A549 (cell line): Measurements from ENCODE around the gene CHAD. TPM values are rescaled to one million over a fixed set of nuclear protein-coding genes. Genes with fewer than 3 reads are reported as not detected.

Experiments
- ATAC-seq, 2 experiments: fragments of 200-7000 bp in 1 of 2; fragments of >200 bp in 1 of 2; cut with Nextera tagmentation in 1 of 2; cut with Tn5 transposase in 1 of 2; 3 replicates each; pipeline versions ENCODE4 v1.8.0 to v1.9.1; 2018 to 2020; ENCODE audit warnings: mild to moderate bottlenecking in 1 of 2, moderate library complexity in 1 of 2
- CTCF ChIA-PET: fragments of 300-600 bp; sonication (Branson Sonifier 250); formaldehyde crosslinking; extraction: SDS; loops from one replicate; lab custom pipeline; 2021; ENCODE audit warnings: antibody characterized with exemption, inconsistent platforms; lab: Yijun Ruan, JAX
- POLR2A ChIA-PET: fragments of 350-600 bp; formaldehyde crosslinking; extraction: SDS; loops from one replicate; lab custom pipeline; 2021; ENCODE audit warnings: antibody characterized with exemption, inconsistent platforms; lab: Yijun Ruan, JAX
- DNase-seq, 2 experiments: peaks; one replicate each; pipeline versions ENCODE4 v3.0.0 to v3.0.0-alpha.2; 2011 to 2016; ENCODE audit warnings: low read depth in 1 of 2, low spot score in 1 of 2
- FAIRE-seq: peaks from 2 replicates; lab custom pipeline; 2011; peaks lifted over from hg19 to GRCh38; lab: Jason Lieb, UNC
- H3K27ac ChIP-seq, 2 experiments: fragments of >200 bp; sonication (Bioruptor Twin); formaldehyde crosslinking; 3 replicates each; pipeline ENCODE4 v1.5.1; 2016 to 2017
- H3K4me1 ChIP-seq: fragments of >200 bp; sonication (Bioruptor Twin); formaldehyde crosslinking; 3 replicates; pipeline ENCODE4 v1.6.1; 2016
- H3K4me2 ChIP-seq: fragments of >200 bp; sonication (Bioruptor Twin); formaldehyde crosslinking; 3 replicates; pipeline ENCODE4 v1.6.1; 2016
- H3K4me3 ChIP-seq: fragments of >200 bp; sonication (Bioruptor Twin); formaldehyde crosslinking; 3 replicates; pipeline ENCODE4 v1.5.1; 2016
- H3K9me3 ChIP-seq: fragments of >200 bp; sonication (Bioruptor Twin); formaldehyde crosslinking; 3 replicates; pipeline ENCODE4 v1.6.1; 2016
- ATOH8 ChIP-seq: fragments of 250-450 bp; sonication (Bioruptor Pico); IDR thresholded peaks from 2 replicates; pipeline ENCODE4 v1.5.0; 2020; ENCODE audit warnings: low read depth, mild to moderate bottlenecking, moderate library complexity
- BHLHE40 ChIP-seq: IDR thresholded peaks from 2 replicates; pipeline ENCODE4 v1.6.1; 2012; ENCODE audit warnings: low read depth, low read length, inconsistent platforms
- CBX8 ChIP-seq: fragments of 200-600 bp; sonication (generic); IDR thresholded peaks from 2 replicates; pipeline ENCODE4 v1.6.1; 2016
- CTCF ChIP-seq: fragments of >200 bp; sonication (Bioruptor Twin); formaldehyde crosslinking; IDR thresholded peaks from 3 replicates; pipeline ENCODE4 v1.5.1; 2016
- E2F6 ChIP-seq: IDR thresholded peaks from 2 replicates; pipeline ENCODE4 v1.6.1; 2012; ENCODE audit warnings: low read depth, borderline replicate concordance
- ELK1 ChIP-seq: fragments of 150-350 bp; IDR thresholded peaks from 2 replicates; pipeline ENCODE4 v1.6.1; 2014; ENCODE audit warnings: low read depth, mild to moderate bottlenecking, low read length
- EP300 ChIP-seq, 2 experiments: fragments of >200 bp; sonication (Bioruptor Twin); formaldehyde crosslinking; IDR thresholded peaks; 2 replicates in 1 of 2; 3 replicates in 1 of 2; pipeline ENCODE4 v1.6.1; 2016 to 2017
- ESRRA ChIP-seq: fragments of 150-350 bp; IDR thresholded peaks from 2 replicates; pipeline ENCODE4 v1.6.1; 2014; ENCODE audit warnings: mild to moderate bottlenecking, low read length, borderline replicate concordance
- HEYL ChIP-seq: fragments of 250-450 bp; sonication (Bioruptor Pico); IDR thresholded peaks from 2 replicates; pipeline ENCODE4 v1.8.0; 2021; ENCODE audit warnings: mild to moderate bottlenecking, moderate library complexity
- HOXA7 ChIP-seq: fragments of 250-450 bp; sonication (Bioruptor Pico); IDR thresholded peaks from 2 replicates; pipeline ENCODE4 v1.5.0; 2020; ENCODE audit warnings: mild to moderate bottlenecking, moderate library complexity
- JUN ChIP-seq, 2 experiments: fragments of >200 bp; sonication (Bioruptor Twin); formaldehyde crosslinking; IDR thresholded peaks; 2 replicates in 1 of 2; 3 replicates in 1 of 2; pipeline ENCODE4 v1.6.1; 2016 to 2017
- KDM5A ChIP-seq: fragments of 200-600 bp; sonication (generic); IDR thresholded peaks from 2 replicates; pipeline ENCODE4 v1.6.1; 2016; ENCODE audit warnings: antibody characterized with exemption, mild to moderate bottlenecking
- MAFK ChIP-seq: fragments of 450-650 bp; IDR thresholded peaks from 2 replicates; pipeline ENCODE4 v1.6.1; 2014; ENCODE audit not compliant: partially characterized antibody
- NPAS2 ChIP-seq: fragments of 250-450 bp; sonication (Bioruptor Pico); IDR thresholded peaks from 2 replicates; pipeline ENCODE4 v1.8.0; 2022; ENCODE audit warnings: mild to moderate bottlenecking, moderate library complexity, borderline replicate concordance
- NR3C1 ChIP-seq: fragments of >200 bp; sonication (Bioruptor Twin); formaldehyde crosslinking; IDR thresholded peaks from 3 replicates; pipeline ENCODE4 v1.6.1; 2017
- POLR2A ChIP-seq: IDR thresholded peaks from 2 replicates; pipeline ENCODE4 v1.6.1; 2012; ENCODE audit warnings: mild to moderate bottlenecking, low read length
- POLR2AphosphoS2 ChIP-seq: conservative IDR thresholded peaks from 2 replicates; pipeline ENCODE4 v1.6.1; 2012; ENCODE audit warnings: low read length, improper control_type of control experiment, inconsistent platforms
- RAD21 ChIP-seq, 2 experiments: fragments of >200 bp in 1 of 2; sonication (Bioruptor Twin) in 1 of 2; formaldehyde crosslinking in 1 of 2; IDR thresholded peaks in 1 of 2; conservative IDR thresholded peaks in 1 of 2; 2 replicates in 1 of 2; 3 replicates in 1 of 2; pipeline ENCODE4 v1.6.1; 2012 to 2018; ENCODE audit warnings: inconsistent platforms in 1 of 2
- RCOR1 ChIP-seq: fragments of 150-350 bp; IDR thresholded peaks from 2 replicates; pipeline ENCODE4 v1.6.1; 2014; ENCODE audit warnings: antibody characterized with exemption, low read length, low read depth
- REST ChIP-seq: fragments of 200-600 bp; sonication (generic); IDR thresholded peaks from 2 replicates; pipeline ENCODE4 v1.6.1; 2016; ENCODE audit warnings: antibody characterized with exemption, mild to moderate bottlenecking, moderate library complexity
- RFX5 ChIP-seq: fragments of 450-650 bp; IDR thresholded peaks from 2 replicates; pipeline ENCODE4 v1.7.1; 2014; ENCODE audit warnings: antibody characterized with exemption, mild to moderate bottlenecking, moderate library complexity
- RNF2 ChIP-seq: fragments of 200-600 bp; sonication (generic); IDR thresholded peaks from 2 replicates; pipeline ENCODE4 v1.6.1; 2016; ENCODE audit warnings: low read depth, mild to moderate bottlenecking, antibody characterized with exemption, moderate library complexity, borderline replicate concordance
- TFCP2L1 ChIP-seq: fragments of 250-450 bp; sonication (Bioruptor Pico); IDR thresholded peaks from 2 replicates; pipeline ENCODE4 v1.5.0; 2021; ENCODE audit warnings: mild to moderate bottlenecking
- ZFP36 ChIP-seq: fragments of 450-650 bp; IDR thresholded peaks from 2 replicates; pipeline ENCODE4 v1.6.1; 2014; ENCODE audit warnings: borderline replicate concordance; ENCODE audit not compliant: partially characterized antibody
- WGBS: methylation state at CpG from one replicate; pipeline ENCODE4 v1.1.6; 2017; ENCODE audit errors: missing lambda C conversion rate; 5-methylcytosine and 5-hydroxymethylcytosine counted together
- polyA plus RNA-seq, 4 experiments: library from polyadenylated mRNA; depleted of rRNA in 3 of 4; stranded (reverse); fragments of >200 nt; fragmentation: RNase III in 1 of 4; extraction: RNeasy Plus Mini Kit Qiagen cat#74134 plus additional on column Dnase treatment in 1 of 4; gene quantifications; 2 replicates in 3 of 4; 3 replicates in 1 of 4; pipeline ENCODE4 v1.2.3, GENCODE V29; 2011 to 2017

Gene CHAD
- polyA plus RNA-seq, 2 of the 4 experiments (the other 2 are of a cell fraction) = not detected

- POLR2A ChIA-PET = no interaction called here
- DNase-seq = no peak
- Histone ChIP-seq H3K4me1 (peaks cover 26% of the 10 kb centered on the region), H3K4me2 (no peak overlapping the region), H3K4me3 (no peak overlapping the region), H3K9me3 (no peaks in the 10 kb centered on the region), H3K27ac (no peak overlapping the region)
- WGBS = 90% methylated on average over 2 of the region's 2 CpGs
- no peak for TF ChIP-seq BHLHE40
- TF ChIP-seq HEYL = no peak
- TF ChIP-seq E2F6 = no peak
- no peak for TF ChIP-seq RCOR1
- TF ChIP-seq MAFK = no peak
- no peak for TF ChIP-seq POLR2A
- no peak for TF ChIP-seq RNF2
- no peak for TF ChIP-seq ESRRA
- no peak for TF ChIP-seq ELK1
- no peak for TF ChIP-seq NPAS2 (CRISPR knock-in tag)
- no peak for TF ChIP-seq CBX8
- ATAC-seq = no peak
- no peak for FAIRE-seq
- CTCF ChIA-PET = interaction anchor here (0.6 to 2.4 kb wide), 2 partner anchors 25 to 53 kb away, joined by 3 to 17 read pairs; partner anchors contain the start of gene LRRC59
These were observed 45.9 kb downstream of the CHAD start for GRCh38 chr17:50422738-50423137.

GRCh38 chr17:50421308-50422051 is 47.2 kb downstream of the CHAD start:
- TF ChIP-seq HOXA7 (CRISPR knock-in tag) = no peak
- TF ChIP-seq TFCP2L1 (CRISPR knock-in tag) = no peak
- no peak for TF ChIP-seq NR3C1
- no peak for TF ChIP-seq ZFP36
- TF ChIP-seq RFX5 = no peak
- TF ChIP-seq RAD21 (conservative IDR thresholded peaks at IDR 0.05 in 1 of 2, IDR thresholded peaks at IDR 0.05 in 1 of 2) = no peak
- TF ChIP-seq EP300 (IDR thresholded peaks at IDR 0.05) = no peak
- no peak for TF ChIP-seq REST
- no peak for TF ChIP-seq HEYL
- TF ChIP-seq KDM5A = no peak
- no peak for TF ChIP-seq POLR2AphosphoS2
- no peak for TF ChIP-seq CTCF
- no peak for TF ChIP-seq JUN (IDR thresholded peaks at IDR 0.05)
- no peak for TF ChIP-seq RCOR1
- no peak for TF ChIP-seq BHLHE40
- TF ChIP-seq ATOH8 (CRISPR knock-in tag) = no peak
- TF ChIP-seq RNF2 = no peak
- no peak for ATAC-seq
- no peak for DNase-seq
- Histone ChIP-seq H3K4me1 (peaks cover 15% of the 10 kb centered on the region; the same call in 2 of the 3 replicates), H3K27ac (no peak overlapping the region), H3K4me3 (no peak overlapping the region), H3K4me2 (no peak overlapping the region), H3K9me3 (no peaks in the 10 kb centered on the region)
- 83% methylated on average over 3 of the region's 3 CpGs for WGBS
- no peak for FAIRE-seq
- ChIA-PET POLR2A (interaction anchor here (0.5 kb wide), 1 partner anchor 90 kb away, joined by 3 read pairs; no protein-coding TSS in a partner anchor), CTCF (interaction anchor here (1.2 to 2.4 kb wide), 2 partner anchors 24 to 421 kb away, joined by 4 to 17 read pairs; partner anchors contain the start of gene LRRC59)
